Vagina (tissue), 2 donors: ENCODE measurements around the gene GPR176.

Experiments
- CTCF ChIP-seq, 3 experiments: fragments of 450-650 bp in 2 of 3; fragments of 200-600 bp in 1 of 3; sonication (generic) in 1 of 3; IDR thresholded peaks; one replicate each; pipeline ENCODE4 v1.5.1; 2017 to 2019; ENCODE audit warnings: antibody characterized with exemption in 3 of 3, mild to moderate bottlenecking in 2 of 3, moderate library complexity in 2 of 3
- POLR2A ChIP-seq, 2 donors: fragments of 450-650 bp; IDR thresholded peaks; one replicate each; pipeline ENCODE4 v1.6.1; 2017; ENCODE audit warnings: antibody characterized with exemption in 2 of 2, mild to moderate bottlenecking in 2 of 2, moderate library complexity in 2 of 2
- POLR2AphosphoS5 ChIP-seq, 2 donors: sonication (generic); formaldehyde crosslinking; IDR thresholded peaks; one replicate each; pipeline ENCODE4 v1.9.0; 2017; ENCODE audit warnings: antibody characterized with exemption in 2 of 2, mild to moderate bottlenecking in 2 of 2, low read depth in 1 of 2; ENCODE audit not compliant: insufficient read depth in 1 of 2

DNA sequence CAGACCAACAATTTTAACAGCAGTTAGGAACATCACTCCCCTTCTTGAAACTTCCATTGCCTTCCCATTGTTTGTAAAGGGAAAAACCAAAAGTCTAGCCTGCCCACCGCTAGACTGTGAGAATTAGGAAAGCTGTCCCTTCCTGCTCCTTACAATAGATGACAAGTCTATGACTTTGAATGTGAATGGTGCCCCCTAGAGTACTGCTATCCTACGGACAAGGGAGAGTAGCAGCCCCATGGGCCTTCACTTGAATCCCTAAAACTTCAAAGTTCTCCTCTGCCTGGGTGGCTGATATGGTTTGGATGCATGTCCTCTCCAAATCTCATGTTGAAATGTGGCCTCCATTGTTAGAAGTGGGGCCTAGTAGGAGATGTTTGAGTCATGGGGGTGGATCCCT, 96.4 kb downstream of the GPR176 start:
- TF ChIP-seq CTCF (IDR thresholded peaks at IDR 0.05) (no peak), POLR2AphosphoS5 (IDR thresholded peaks at IDR 0.05; ENCODE audit: insufficient read depth in 1 of 2, low read depth in 1 of 2) (no peak), POLR2A (IDR thresholded peaks at IDR 0.05) (no peak)
